ACC112 (cell line): ENCODE data around the gene KIF14.
"Not testable (repeated sequence)": the region's sequence is repeated elsewhere in the genome, so short reads cannot be mapped to it uniquely, and the experiment has no call there.

Experiments
- H2AFZ ChIP-seq: fragments of 200-600 bp; sonication (generic); one replicate; pipeline ENCODE4 v1.6.0; 2017; ENCODE audit warnings: antibody characterized with exemption, low read length; ENCODE audit not compliant: unreplicated experiment
- H3K27ac ChIP-seq: fragments of 200-600 bp; sonication (generic); 2 replicates; pipeline ENCODE4 v1.5.1; 2014; ENCODE audit warnings: low read depth, mild to moderate bottlenecking, antibody characterized with exemption, low read length, moderate library complexity
- H3K27me3 ChIP-seq: fragments of 200-600 bp; sonication (generic); 2 replicates; pipeline ENCODE4 v1.6.1; 2014; ENCODE audit warnings: mild to moderate bottlenecking, antibody characterized with exemption, low read length, moderate library complexity, mixed read lengths; ENCODE audit not compliant: insufficient read depth
- H3K36me3 ChIP-seq: fragments of 200-600 bp; sonication (generic); 2 replicates; pipeline ENCODE4 v1.6.1; 2016; ENCODE audit warnings: mild to moderate bottlenecking, antibody characterized with exemption, low read length, moderate library complexity, mixed read lengths; ENCODE audit not compliant: insufficient read depth
- H3K4me1 ChIP-seq: fragments of 200-600 bp; sonication (generic); one replicate; pipeline ENCODE4 v1.6.1; 2016; ENCODE audit warnings: low read length, mixed read lengths; ENCODE audit not compliant: insufficient read depth, unreplicated experiment, control insufficient read depth
- H3K4me3 ChIP-seq: fragments of 200-600 bp; sonication (generic); 2 replicates; pipeline ENCODE4 v1.5.1; 2014; ENCODE audit warnings: mild to moderate bottlenecking, low read depth, low read length
- H3K79me2 ChIP-seq: fragments of 200-600 bp; sonication (generic); one replicate; pipeline ENCODE4 v1.6.0; 2016; ENCODE audit warnings: low read length; ENCODE audit not compliant: control insufficient read depth, unreplicated experiment, insufficient read depth

KIF14 gene

DNA sequence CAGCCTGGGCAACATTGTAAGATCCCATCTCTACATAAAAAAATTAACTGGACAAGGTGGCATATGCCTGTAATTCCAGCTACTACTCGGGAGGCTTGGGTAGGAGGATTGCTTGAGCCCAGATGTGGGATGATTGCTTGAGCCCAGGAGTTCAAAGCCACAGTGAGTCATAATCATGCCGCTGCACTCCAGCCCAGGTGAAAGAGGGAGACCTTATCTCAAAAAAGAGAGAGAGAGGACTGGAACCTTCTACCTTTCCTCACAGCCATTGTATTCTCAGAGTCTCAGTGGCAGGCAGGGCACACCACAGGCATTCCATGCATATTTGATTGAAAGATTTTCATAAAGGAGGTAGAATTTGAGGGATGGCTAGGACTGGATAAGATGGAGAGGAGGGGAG is 78.4 kb downstream of the KIF14 start:
- H2AFZ ChIP-seq: no peak overlapping the region
- no peaks in the 10 kb centered on the region for H3K27me3 ChIP-seq
- no peaks in the 10 kb centered on the region for H3K79me2 ChIP-seq
- H3K4me1 ChIP-seq: no peaks in the 10 kb centered on the region
- H3K36me3 ChIP-seq: no peaks in the 10 kb centered on the region
- no peak overlapping the region for H3K27ac ChIP-seq
- no peak overlapping the region for H3K4me3 ChIP-seq

GRCh38 chr1:200540281-200540680 is 80.3 kb downstream of the KIF14 start:
- no peaks in the 10 kb centered on the region for H3K36me3 ChIP-seq
- no peak overlapping the region for H3K27ac ChIP-seq
- H3K4me3 ChIP-seq: no peak overlapping the region
- H3K4me1 ChIP-seq: no peaks in the 10 kb centered on the region
- no peaks in the 10 kb centered on the region for H3K27me3 ChIP-seq
- H3K79me2 ChIP-seq: no peaks in the 10 kb centered on the region
- H2AFZ ChIP-seq: no peak overlapping the region

GRCh38 chr1:200538179-200538578 is 82.4 kb downstream of the KIF14 start:
- no peak overlapping the region for H2AFZ ChIP-seq
- H3K27ac ChIP-seq: no peak overlapping the region
- H3K4me1 ChIP-seq: no peaks in the 10 kb centered on the region
- no peak overlapping the region for H3K4me3 ChIP-seq
- H3K36me3 ChIP-seq: no peaks in the 10 kb centered on the region
- H3K79me2 ChIP-seq: no peaks in the 10 kb centered on the region
- no peaks in the 10 kb centered on the region for H3K27me3 ChIP-seq

DNA sequence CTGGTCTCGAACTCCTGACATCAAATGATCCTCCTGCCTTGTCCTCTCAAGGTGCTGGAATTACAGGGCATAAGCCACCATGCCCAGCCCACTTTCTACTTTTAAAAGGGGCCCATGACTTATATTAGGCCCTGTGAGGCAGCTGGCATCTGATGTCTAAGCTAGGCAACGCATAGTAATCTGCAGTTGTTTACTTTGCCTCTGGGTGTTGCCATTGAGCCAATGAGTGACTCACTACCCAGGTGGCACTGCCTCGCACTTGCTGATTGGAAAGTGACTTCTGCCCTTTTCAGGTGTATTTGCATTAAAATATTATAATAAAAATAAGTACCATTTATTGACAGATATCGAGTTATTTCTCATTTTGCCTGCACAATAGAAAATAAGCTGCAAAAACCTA is 84.9 kb downstream of the KIF14 start:
- no peaks in the 10 kb centered on the region for H3K79me2 ChIP-seq
- no peak overlapping the region for H3K4me3 ChIP-seq
- H3K27me3 ChIP-seq: no peaks in the 10 kb centered on the region
- no peaks in the 10 kb centered on the region for H3K36me3 ChIP-seq
- no peaks in the 10 kb centered on the region for H3K4me1 ChIP-seq
- H3K27ac ChIP-seq: no peak overlapping the region
- H2AFZ ChIP-seq: no peak overlapping the region

DNA sequence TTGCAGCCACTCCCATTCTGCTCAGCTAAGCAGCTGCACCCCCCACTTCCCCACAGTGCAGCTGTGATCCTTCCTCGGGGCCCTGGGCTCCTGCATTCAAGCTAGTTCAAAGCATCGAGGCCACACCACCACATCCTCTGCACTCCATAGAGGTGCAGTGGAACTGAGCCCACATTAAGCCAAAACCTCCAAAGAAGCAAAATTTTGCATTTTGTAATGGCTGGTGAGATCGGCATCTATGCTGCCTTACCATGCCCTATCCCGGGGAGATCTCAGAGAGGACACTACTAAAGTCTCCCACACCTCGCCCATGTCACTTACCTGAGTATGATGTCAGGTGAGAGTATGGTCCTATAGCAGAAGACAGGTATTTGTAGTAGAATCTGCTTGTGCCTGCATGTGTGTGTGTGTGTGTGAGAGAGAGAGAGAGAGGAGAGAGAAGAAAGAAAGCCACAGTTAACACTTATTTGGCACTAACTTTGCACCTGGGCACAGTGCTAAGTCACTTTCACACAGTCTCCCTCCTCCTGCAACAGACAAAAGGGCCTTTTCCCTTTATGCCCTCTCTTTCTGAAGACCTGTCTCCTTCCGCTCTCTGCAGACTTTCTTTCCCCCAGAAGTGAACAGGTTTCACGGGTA is 89.8 kb downstream of the KIF14 start:
- Histone ChIP-seq H3K4me1 (peaks cover 8% of the 10 kb centered on the region), H2AFZ (no peak overlapping the region), H3K4me3 (no peak overlapping the region), H3K79me2 (no peaks in the 10 kb centered on the region), H3K36me3 (no peaks in the 10 kb centered on the region), H3K27ac (no peak overlapping the region), H3K27me3 (no peaks in the 10 kb centered on the region)

- Histone ChIP-seq H3K4me3 (no peak overlapping the region), H3K36me3 (no peaks in the 10 kb centered on the region), H3K4me1 (peaks cover 8% of the 10 kb centered on the region), H3K27ac (no peak overlapping the region), H2AFZ (no peak overlapping the region), H3K27me3 (no peaks in the 10 kb centered on the region), H3K79me2 (no peaks in the 10 kb centered on the region)
These were observed 91.5 kb downstream of the KIF14 start for GRCh38 chr1:200528858-200529606.

- no peak overlapping the region for H2AFZ ChIP-seq
- H3K79me2 ChIP-seq: no peaks in the 10 kb centered on the region
- no peaks in the 10 kb centered on the region for H3K27me3 ChIP-seq
- peaks cover 8% of the 10 kb centered on the region for H3K4me1 ChIP-seq
- H3K27ac ChIP-seq: no peak overlapping the region
- no peak overlapping the region for H3K4me3 ChIP-seq
- H3K36me3 ChIP-seq: no peaks in the 10 kb centered on the region
These were observed 92.9 kb downstream of the KIF14 start for GRCh38 chr1:200527670-200528069.

- Histone ChIP-seq H3K79me2 (no peaks in the 10 kb centered on the region), H2AFZ (no peak overlapping the region), H3K27me3 (no peaks in the 10 kb centered on the region), H3K4me3 (no peak overlapping the region), H3K4me1 (peaks cover 8% of the 10 kb centered on the region), H3K36me3 (no peaks in the 10 kb centered on the region), H3K27ac (no peak overlapping the region)
These were observed 93.6 kb downstream of the KIF14 start for GRCh38 chr1:200526709-200527612.

DNA sequence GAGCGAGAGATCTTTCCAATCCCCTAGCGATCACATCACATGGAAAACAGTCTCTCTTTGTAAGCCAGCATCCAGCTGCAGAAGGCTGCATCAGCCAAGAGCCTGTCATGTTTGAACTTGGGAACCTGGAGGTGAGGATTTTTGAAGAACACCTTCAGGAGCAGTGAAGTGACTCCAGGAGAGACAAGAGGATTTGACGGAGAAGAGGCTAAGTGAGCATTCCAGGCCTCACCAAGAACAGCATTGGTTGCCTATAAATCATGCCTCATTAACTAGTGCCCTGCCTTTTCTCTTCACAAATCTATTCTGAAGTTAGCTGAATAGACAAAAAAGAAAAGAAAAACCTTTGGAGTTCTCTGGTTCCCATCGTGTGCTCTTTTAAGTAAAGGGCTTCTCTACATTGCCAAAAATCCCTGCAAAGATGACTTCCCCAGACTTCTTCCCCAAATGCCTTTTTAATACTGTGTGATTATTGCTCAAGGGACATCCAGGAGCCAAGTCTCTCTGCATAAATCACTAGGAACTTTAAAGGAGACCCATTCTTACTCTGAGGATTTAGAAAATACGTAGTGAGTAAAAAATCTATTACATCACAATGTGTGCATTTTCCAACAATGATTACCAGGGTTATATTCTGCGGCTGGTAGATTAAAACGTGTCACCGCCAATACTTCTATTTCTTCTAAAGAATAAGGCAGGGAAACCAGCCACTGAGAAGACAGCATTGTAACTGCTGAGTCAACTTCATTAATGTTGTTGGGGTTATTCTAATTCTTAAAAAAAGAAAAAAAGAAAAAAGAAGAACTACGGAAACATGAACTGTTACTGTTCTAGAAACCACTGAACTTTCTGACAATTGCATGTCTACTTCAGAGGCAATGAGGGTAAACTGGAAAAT is 95.2 kb downstream of the KIF14 start:
- no peaks in the 10 kb centered on the region for H3K79me2 ChIP-seq
- peak overlapping the region; percentile 19 for H2AFZ ChIP-seq
- peaks cover 8% of the 10 kb centered on the region for H3K4me1 ChIP-seq
- no peak overlapping the region for H3K4me3 ChIP-seq
- H3K27ac ChIP-seq: no peak overlapping the region
- no peaks in the 10 kb centered on the region for H3K27me3 ChIP-seq
- no peaks in the 10 kb centered on the region for H3K36me3 ChIP-seq

DNA sequence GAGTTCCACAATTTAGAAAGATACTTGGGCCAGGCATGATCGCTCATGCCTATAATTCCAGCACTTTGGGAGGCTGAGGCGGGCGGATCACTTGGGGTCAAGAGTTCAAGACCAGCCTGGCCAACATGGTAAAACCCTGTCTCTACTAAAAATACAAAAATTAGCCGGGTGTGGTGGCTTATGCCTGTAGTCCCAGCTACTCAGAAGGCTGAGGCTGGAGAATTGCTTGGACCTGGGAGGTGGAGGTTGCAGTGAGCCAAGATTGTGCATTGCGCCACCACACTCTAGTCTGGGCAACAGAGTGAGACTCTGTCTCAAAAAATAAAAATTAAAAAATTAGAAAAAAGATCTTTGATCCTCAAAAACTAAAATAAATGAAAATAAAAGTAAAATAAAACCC is 96.0 kb downstream of the KIF14 start:
- H3K79me2 ChIP-seq, H3K4me1 ChIP-seq, H3K27me3 ChIP-seq, H3K4me3 ChIP-seq, H2AFZ ChIP-seq, H3K27ac ChIP-seq, H3K36me3 ChIP-seq: not testable (repeated sequence)
